ENCODE results near the gene BCAT1. TPM values are rescaled to one million over a fixed set of nuclear protein-coding genes. Genes with fewer than 3 reads are reported as not detected.

Gene BCAT1
- total RNA-seq, 1 experiment from 2014 or later, result 0.74 TPM

DNA sequence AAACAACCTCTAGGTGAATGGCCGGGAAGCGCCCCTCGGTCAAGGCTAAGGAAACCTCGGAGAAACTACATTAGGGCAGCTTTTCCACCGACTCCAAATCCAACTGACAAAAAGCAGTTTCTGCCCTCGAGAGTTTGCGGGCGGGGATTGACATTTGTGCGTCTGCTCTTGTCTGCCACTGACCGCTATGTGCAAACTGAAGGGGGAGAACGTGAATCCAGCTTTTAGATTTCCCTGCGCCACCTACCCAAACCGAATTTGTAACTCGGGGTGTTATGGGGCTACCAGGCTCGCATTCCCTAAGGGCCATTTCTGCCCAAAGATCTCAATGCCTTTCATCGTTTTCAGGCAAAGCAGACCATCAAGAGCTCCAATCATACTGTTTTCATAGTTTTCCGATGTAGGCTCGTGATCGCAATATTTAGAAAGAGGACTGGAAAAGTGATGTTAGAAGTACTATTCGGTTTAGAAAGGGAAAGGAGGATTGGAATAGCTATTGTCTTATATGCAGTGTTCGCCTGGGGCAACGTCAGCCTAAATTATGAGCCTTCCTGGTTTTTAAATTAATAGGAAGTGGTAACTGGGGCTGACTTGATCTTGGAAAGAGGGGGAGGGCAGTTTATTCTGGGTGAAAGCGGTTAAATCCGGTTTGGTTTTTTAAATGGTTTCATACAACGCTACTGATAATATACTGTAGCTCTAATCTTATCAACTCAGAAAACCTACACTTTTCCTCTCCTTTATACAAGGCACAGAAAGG, 45.4 kb downstream of the BCAT1 start:
- Histone ChIP-seq H3K4me1 (ENCODE audit: control insufficient read depth in 1 of 2, insufficient read depth in 2 of 2, low read length in 2 of 2) (peaks cover 0 to 5% of the 10 kb centered on the region in 2 experiments; a peak in 2 of 4 replicates), H2AFZ (ENCODE audit: low read depth, low read length, poor library complexity, severe bottlenecking) (no peak overlapping the region), H3K4me2 (ENCODE audit: low read length) (no peak overlapping the region), H3K4me3 (replicated peaks in 1 of 2; ENCODE audit: low read depth in 1 of 2, low read length in 2 of 2) (no peak overlapping the region), H3K9me3 (ENCODE audit: control insufficient read depth in 1 of 2, insufficient read depth in 1 of 2, low read depth in 1 of 2, low read length in 2 of 2) (no peaks in the 10 kb centered on the region), H3K27ac (ENCODE audit: low read depth, low read length) (no peak overlapping the region), H3K27me3 (ENCODE audit: insufficient read depth, low read length) (no peaks in the 10 kb centered on the region), H3K9ac (ENCODE audit: low read length) (no peak overlapping the region), H4K20me1 (ENCODE audit: insufficient read depth) (no peaks in the 10 kb centered on the region), H3K36me3 (ENCODE audit: control insufficient read depth in 1 of 2, insufficient read depth in 2 of 2, low read length in 2 of 2) (no peaks in the 10 kb centered on the region), H3K9me2 (ENCODE audit: insufficient read depth) (no peaks in the 10 kb centered on the region), H3K79me2 (ENCODE audit: insufficient read depth, low read length) (no peaks in the 10 kb centered on the region)
- no peak for DNase-seq (ENCODE audit: low read depth, low spot score)
- TF ChIP-seq TCF7L2 (IDR thresholded peaks at IDR 0.05; ENCODE audit: borderline replicate concordance, extremely low read depth, insufficient read depth, insufficient read length) (no peak), ZNF274 (IDR thresholded peaks at IDR 0.05; ENCODE audit: low read depth, low read length) (no peak), POLR2AphosphoS5 (IDR thresholded peaks at IDR 0.05; ENCODE audit: low read depth, low read length) (no peak), SRF (IDR thresholded peaks at IDR 0.05; ENCODE audit: low read depth) (no peak), CEBPB (IDR thresholded peaks at IDR 0.05; ENCODE audit: low read depth) (no peak), RAD21 (IDR thresholded peaks at IDR 0.05; ENCODE audit: low read depth) (no peak)
- TF ChIP-seq, protein P1, sequence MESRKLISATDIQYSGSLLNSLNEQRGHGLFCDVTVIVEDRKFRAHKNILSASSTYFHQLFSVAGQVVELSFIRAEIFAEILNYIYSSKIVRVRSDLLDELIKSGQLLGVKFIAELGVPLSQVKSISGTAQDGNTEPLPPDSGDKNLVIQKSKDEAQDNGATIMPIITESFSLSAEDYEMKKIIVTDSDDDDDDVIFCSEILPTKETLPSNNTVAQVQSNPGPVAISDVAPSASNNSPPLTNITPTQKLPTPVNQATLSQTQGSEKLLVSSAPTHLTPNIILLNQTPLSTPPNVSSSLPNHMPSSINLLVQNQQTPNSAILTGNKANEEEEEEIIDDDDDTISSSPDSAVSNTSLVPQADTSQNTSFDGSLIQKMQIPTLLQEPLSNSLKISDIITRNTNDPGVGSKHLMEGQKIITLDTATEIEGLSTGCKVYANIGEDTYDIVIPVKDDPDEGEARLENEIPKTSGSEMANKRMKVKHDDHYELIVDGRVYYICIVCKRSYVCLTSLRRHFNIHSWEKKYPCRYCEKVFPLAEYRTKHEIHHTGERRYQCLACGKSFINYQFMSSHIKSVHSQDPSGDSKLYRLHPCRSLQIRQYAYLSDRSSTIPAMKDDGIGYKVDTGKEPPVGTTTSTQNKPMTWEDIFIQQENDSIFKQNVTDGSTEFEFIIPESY (IDR thresholded peaks at IDR 0.05; ENCODE audit: extremely low read depth, insufficient replicate concordance, low read length), result no peak
- TF ChIP-seq, protein P2, sequence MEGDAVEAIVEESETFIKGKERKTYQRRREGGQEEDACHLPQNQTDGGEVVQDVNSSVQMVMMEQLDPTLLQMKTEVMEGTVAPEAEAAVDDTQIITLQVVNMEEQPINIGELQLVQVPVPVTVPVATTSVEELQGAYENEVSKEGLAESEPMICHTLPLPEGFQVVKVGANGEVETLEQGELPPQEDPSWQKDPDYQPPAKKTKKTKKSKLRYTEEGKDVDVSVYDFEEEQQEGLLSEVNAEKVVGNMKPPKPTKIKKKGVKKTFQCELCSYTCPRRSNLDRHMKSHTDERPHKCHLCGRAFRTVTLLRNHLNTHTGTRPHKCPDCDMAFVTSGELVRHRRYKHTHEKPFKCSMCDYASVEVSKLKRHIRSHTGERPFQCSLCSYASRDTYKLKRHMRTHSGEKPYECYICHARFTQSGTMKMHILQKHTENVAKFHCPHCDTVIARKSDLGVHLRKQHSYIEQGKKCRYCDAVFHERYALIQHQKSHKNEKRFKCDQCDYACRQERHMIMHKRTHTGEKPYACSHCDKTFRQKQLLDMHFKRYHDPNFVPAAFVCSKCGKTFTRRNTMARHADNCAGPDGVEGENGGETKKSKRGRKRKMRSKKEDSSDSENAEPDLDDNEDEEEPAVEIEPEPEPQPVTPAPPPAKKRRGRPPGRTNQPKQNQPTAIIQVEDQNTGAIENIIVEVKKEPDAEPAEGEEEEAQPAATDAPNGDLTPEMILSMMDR (IDR thresholded peaks at IDR 0.05 in 2 of 3, conservative IDR thresholded peaks at IDR 0.05 in 1 of 3; ENCODE audit: borderline replicate concordance in 1 of 3, insufficient read depth in 1 of 3, low read depth in 2 of 3, low read length in 2 of 3), result no peak
- intact Hi-C loops (cut with micrococcal nuclease), result no loop called here
- no TSS peak for BruUV-seq (replicated peaks)
- RAD21 ChIA-PET (ENCODE audit: low non-redundant PET in 1 of 2, low total read pairs in 2 of 2, uncharacterized antibody in 2 of 2, unreplicated experiment in 2 of 2), result no interaction called here
- CTCF ChIA-PET, result no interaction called here
- POLR2A ChIA-PET, result no interaction called here
- no peak for ATAC-seq

All from HCT116 (cell line).